H9 (cell line): ENCODE measurements around the gene ACOXL. TPM values are rescaled to one million over a fixed set of nuclear protein-coding genes. Genes with fewer than 3 reads are reported as not detected.

Experiments
- DNase-seq: peaks from one replicate; pipeline ENCODE4 v3.0.0-alpha.2; 2017
- H2AFZ ChIP-seq: one replicate; pipeline ENCODE4 v1.6.1; 2013; ENCODE audit warnings: mild to moderate bottlenecking, low read length, control low read depth, moderate library complexity
- H2AK5ac ChIP-seq: 2 replicates; pipeline ENCODE4 v1.6.1; 2013; ENCODE audit warnings: low read length, control low read depth, mixed read lengths; ENCODE audit not compliant: insufficient read length
- H2BK120ac ChIP-seq: one replicate; pipeline ENCODE4 v1.6.1; 2013; ENCODE audit warnings: low read depth, mild to moderate bottlenecking, low read length, control low read depth, inconsistent platforms; ENCODE audit not compliant: poor library complexity, severe bottlenecking
- H2BK12ac ChIP-seq: 2 replicates; pipeline ENCODE4 v1.6.1; 2013; ENCODE audit warnings: low read length, control low read depth, mixed read lengths, low read depth; ENCODE audit not compliant: insufficient read length
- H2BK15ac ChIP-seq: 2 replicates; pipeline ENCODE4 v1.6.1; 2013; ENCODE audit warnings: low read depth, low read length, control low read depth
- H2BK20ac ChIP-seq: one replicate; pipeline ENCODE4 v1.6.1; 2013; ENCODE audit warnings: low read depth, mild to moderate bottlenecking, low read length, control low read depth, inconsistent platforms; ENCODE audit not compliant: poor library complexity, severe bottlenecking
- H2BK5ac ChIP-seq: 2 replicates; pipeline ENCODE4 v1.6.1; 2013; ENCODE audit warnings: low read length, control low read depth, mixed read lengths; ENCODE audit not compliant: insufficient read length
- H3K14ac ChIP-seq: 2 replicates; pipeline ENCODE4 v1.6.1; 2013; ENCODE audit warnings: low read length, control low read depth; ENCODE audit not compliant: insufficient read depth
- H3K18ac ChIP-seq: 2 replicates; pipeline ENCODE4 v1.6.1; 2013; ENCODE audit warnings: low read depth, mild to moderate bottlenecking, mixed read lengths, low read length, control low read depth; ENCODE audit not compliant: insufficient read length
- H3K23ac ChIP-seq: 2 replicates; pipeline ENCODE4 v1.6.1; 2013; ENCODE audit warnings: low read length, control low read depth, mixed read lengths, low read depth; ENCODE audit not compliant: insufficient read length
- H3K23me2 ChIP-seq: 2 replicates; pipeline ENCODE4 v1.6.1; 2013; ENCODE audit warnings: low read depth, mild to moderate bottlenecking, mixed read lengths, low read length, control low read depth; ENCODE audit not compliant: insufficient read length, poor library complexity, severe bottlenecking
- H3K27ac ChIP-seq: 2 replicates; pipeline ENCODE4 v1.5.1; 2013; ENCODE audit warnings: low read length, control low read depth, mixed read lengths, low read depth; ENCODE audit not compliant: insufficient read length
- H3K27me3 ChIP-seq: 2 replicates; pipeline ENCODE4 v1.6.1; 2013; ENCODE audit warnings: low read length, control low read depth, inconsistent platforms; ENCODE audit not compliant: insufficient read depth
- H3K4ac ChIP-seq: 2 replicates; pipeline ENCODE4 v1.6.1; 2013; ENCODE audit warnings: low read depth, mild to moderate bottlenecking, control low read depth, inconsistent platforms, low read length, moderate library complexity
- H3K4me1 ChIP-seq: 2 replicates; pipeline ENCODE4 v1.6.1; 2013; ENCODE audit warnings: low read length, control low read depth, inconsistent platforms; ENCODE audit not compliant: insufficient read depth
- H3K4me2 ChIP-seq: 2 replicates; pipeline ENCODE4 v1.6.1; 2013; ENCODE audit warnings: low read length, control low read depth, mixed read lengths; ENCODE audit not compliant: insufficient read length, insufficient read depth
- H3K56ac ChIP-seq: 2 replicates; pipeline ENCODE4 v1.6.1; 2013; ENCODE audit warnings: low read depth, mild to moderate bottlenecking, mixed read lengths, low read length, control low read depth; ENCODE audit not compliant: insufficient read length
- H3K79me1 ChIP-seq: 2 replicates; pipeline ENCODE4 v1.6.1; 2013; ENCODE audit warnings: low read depth, mild to moderate bottlenecking, moderate library complexity, low read length, control low read depth, inconsistent platforms; ENCODE audit not compliant: insufficient read depth, poor library complexity, severe bottlenecking
- H3K79me2 ChIP-seq: 2 replicates; pipeline ENCODE4 v1.6.1; 2013; ENCODE audit warnings: low read length, control low read depth, inconsistent platforms; ENCODE audit not compliant: insufficient read depth
- H3K9ac ChIP-seq: 2 replicates; pipeline ENCODE4 v1.6.1; 2013; ENCODE audit warnings: low read length, control low read depth, mixed read lengths; ENCODE audit not compliant: insufficient read length; ENCODE audit errors: extremely low read depth
- H3K9me3 ChIP-seq: one replicate; pipeline ENCODE4 v1.6.1; 2013; ENCODE audit warnings: low read depth, low read length, inconsistent platforms; ENCODE audit not compliant: control insufficient read depth
- H3T11ph ChIP-seq: one replicate; pipeline ENCODE4 v1.6.1; 2013; ENCODE audit warnings: mild to moderate bottlenecking, low read length, control low read depth, inconsistent platforms
- H4K20me1 ChIP-seq: one replicate; pipeline ENCODE4 v1.6.1; 2013; ENCODE audit not compliant: control insufficient read depth, insufficient read length, insufficient read depth
- H4K5ac ChIP-seq: 2 replicates; pipeline ENCODE4 v1.6.1; 2013; ENCODE audit warnings: low read depth, mild to moderate bottlenecking, mixed read lengths, low read length, control low read depth; ENCODE audit not compliant: insufficient read length
- H4K8ac ChIP-seq: replicated peaks from 2 replicates; pipeline ENCODE4 v1.6.1; 2013; ENCODE audit warnings: low read length, control low read depth, mixed read lengths, low read depth; ENCODE audit not compliant: insufficient read length
- H4K91ac ChIP-seq: 2 replicates; pipeline ENCODE4 v1.6.1; 2013; ENCODE audit warnings: low read depth, mild to moderate bottlenecking, moderate library complexity, mixed read lengths, low read length, control low read depth; ENCODE audit not compliant: insufficient read length
- H3K27ac Mint-ChIP-seq, 3 experiments: 2 replicates in 2 of 3; 3 replicates in 1 of 3; pipeline ENCODE4 v1.8.0; 2020 to 2021; ENCODE audit warnings: mixed read lengths in 3 of 3, mild to moderate bottlenecking in 1 of 3, moderate library complexity in 1 of 3
- H3K27me3 Mint-ChIP-seq: 2 replicates; pipeline ENCODE4 v1.8.0; 2021; ENCODE audit warnings: low read depth, mild to moderate bottlenecking, moderate library complexity, mixed read lengths
- H3K36me3 Mint-ChIP-seq, 3 experiments: 2 replicates in 2 of 3; 3 replicates in 1 of 3; pipeline ENCODE4 v1.8.0; 2020 to 2021; ENCODE audit warnings: low read depth in 3 of 3, mixed read lengths in 3 of 3; ENCODE audit not compliant: insufficient read depth in 1 of 3
- H3K4me1 Mint-ChIP-seq, 2 experiments: 2 replicates each; pipeline ENCODE4 v1.8.0; 2020; ENCODE audit warnings: mixed read lengths in 2 of 2
- H3K4me3 Mint-ChIP-seq, 2 experiments: 2 replicates in 1 of 2; 3 replicates in 1 of 2; pipeline ENCODE4 v1.8.0; 2020 to 2021; ENCODE audit warnings: mild to moderate bottlenecking in 2 of 2, mixed read lengths in 2 of 2, moderate library complexity in 1 of 2
- H3K9me3 Mint-ChIP-seq, 2 experiments: 2 replicates in 1 of 2; 3 replicates in 1 of 2; pipeline ENCODE4 v1.8.0; 2020; ENCODE audit warnings: mild to moderate bottlenecking in 2 of 2, mixed read lengths in 2 of 2, moderate library complexity in 1 of 2
- CTCF ChIP-seq: fragments of 200-600 bp; sonication (generic); conservative IDR thresholded peaks from 3 replicates; pipeline ENCODE4 v1.8.0; 2021; ENCODE audit warnings: antibody characterized with exemption, mild to moderate bottlenecking
- WGBS: extraction: QIAGEN DNeasy Blood & Tissue Kit; methylation state at CpG from one replicate; pipeline ENCODE4 v1.1.7; 2013; ENCODE audit warnings: missing lambda C conversion rate, low lambda C conversion rate, mixed read lengths; ENCODE audit not compliant: insufficient read length; ENCODE audit errors: extremely low coverage; 5-methylcytosine and 5-hydroxymethylcytosine counted together
- total RNA-seq: library from RNA; stranded (reverse); gene quantifications from 2 replicates; pipeline ENCODE4 v1.2.1, GENCODE V29; 2021

Gene ACOXL
- total RNA-seq, 1 experiment from 2014 or later, result 37.6 TPM

GRCh38 chr2:110717734-110718133 lies 14.6 kb upstream of the ACOXL start:
- Mint-ChIP-seq H3K4me1 (peaks cover 0 to 12% of the 10 kb centered on the region in 2 experiments; a peak in 1 of 4 replicates), H3K27me3 (peaks cover 1% of the 10 kb centered on the region; the same call in 1 of the 2 replicates), H3K36me3 (no peaks in the 10 kb centered on the region), H3K9me3 (no peaks in the 10 kb centered on the region), H3K4me3 (no peak overlapping the region), H3K27ac (no peak overlapping the region)
- Histone ChIP-seq H2BK120ac (no peak overlapping the region), H4K20me1 (no peaks in the 10 kb centered on the region), H3K18ac (no peak overlapping the region), H3K79me2 (no peaks in the 10 kb centered on the region), H2AFZ (no peak overlapping the region), H2BK5ac (no peak overlapping the region), H4K5ac (no peak overlapping the region), H3K9ac (no peak overlapping the region), H3K23me2 (no peaks in the 10 kb centered on the region), H2AK5ac (no peak overlapping the region), H3K27ac (no peak overlapping the region), H2BK20ac (no peak overlapping the region), H3K9me3 (no peaks in the 10 kb centered on the region), H3K79me1 (no peaks in the 10 kb centered on the region), H4K8ac (no peak overlapping the region), H3K4ac (no peak overlapping the region), H3K56ac (no peak overlapping the region), H3T11ph (no peak overlapping the region), H3K14ac (no peak overlapping the region), H3K27me3 (no peaks in the 10 kb centered on the region), H2BK15ac (no peak overlapping the region), H3K23ac (no peak overlapping the region), H2BK12ac (no peak overlapping the region), H3K4me1 (no peaks in the 10 kb centered on the region), H3K4me2 (no peak overlapping the region), H4K91ac (no peak overlapping the region)
- TF ChIP-seq CTCF, result no peak
- no peak for DNase-seq
- WGBS, result no CpG with 5 or more reads among the region's 4 CpGs
